Measurements from ENCODE around the gene FAM53B.

GRCh38 chr10:124693396-124693795 lies 50.8 kb downstream of the FAM53B start:
- TF ChIP-seq POLR2A (IDR thresholded peaks at IDR 0.05) (no peak), CTCF (IDR thresholded peaks at IDR 0.05) (no peak)
